Heart right ventricle (tissue), 16 donors: ENCODE results near the gene TRAPPC14. TPM values are rescaled to one million over a fixed set of nuclear protein-coding genes. Genes with fewer than 3 reads are reported as not detected.

ENCODE experiments used
- ATAC-seq, 8 donors: fragments of 200-7000 bp; cut with Tn5 transposase; one replicate each; pipeline ENCODE4 v1.9.1; 2020; ENCODE audit warnings: mild to moderate bottlenecking in 8 of 8, moderate library complexity in 8 of 8, moderate number of reproducible peaks in 1 of 8
- DNase-seq, 2 donors: peaks; one replicate each; pipeline ENCODE4 v3.0.0-alpha.2; 2020
- H3K27ac ChIP-seq, 10 donors: fragments of 200-600 bp; sonication (generic) in 2 of 10; one replicate each; pipeline versions ENCODE4 v1.5.0 to v1.8.0; 2020 to 2022; ENCODE audit warnings: mild to moderate bottlenecking in 3 of 10
- H3K27me3 ChIP-seq, 7 donors: fragments of 200-600 bp; one replicate each; pipeline ENCODE4 v1.8.0; 2021 to 2022; ENCODE audit warnings: mild to moderate bottlenecking in 2 of 7
- H3K36me3 ChIP-seq, 9 donors: fragments of 200-600 bp; sonication (generic) in 1 of 9; one replicate each; pipeline versions ENCODE4 v1.5.0 to v1.8.0; 2020 to 2022; ENCODE audit warnings: mild to moderate bottlenecking in 2 of 9
- H3K4me1 ChIP-seq, 9 donors: fragments of 200-600 bp; sonication (generic) in 1 of 9; one replicate each; pipeline versions ENCODE4 v1.5.0 to v1.8.0; 2020 to 2022; ENCODE audit warnings: mild to moderate bottlenecking in 4 of 9
- H3K4me3 ChIP-seq, 10 donors: fragments of 200-600 bp; sonication (generic) in 2 of 10; one replicate each; pipeline versions ENCODE4 v1.5.0 to v1.8.0; 2020 to 2022; ENCODE audit warnings: mild to moderate bottlenecking in 7 of 10, moderate library complexity in 2 of 10
- H3K9me3 ChIP-seq, 11 donors: fragments of 200-600 bp in 10 of 11; sonication (generic) in 2 of 11; one replicate each; pipeline versions ENCODE4 v1.5.0 to v1.8.0; 2013 to 2022; ENCODE audit warnings: mild to moderate bottlenecking in 2 of 11, control low read depth in 1 of 11, moderate library complexity in 1 of 11
- CTCF ChIP-seq, 9 donors: fragments of 200-600 bp; sonication (generic) in 2 of 9; IDR thresholded peaks; one replicate each; pipeline versions ENCODE4 v1.5.0 to v1.8.0; 2021 to 2022; ENCODE audit warnings: antibody characterized with exemption in 9 of 9, mild to moderate bottlenecking in 5 of 9, moderate library complexity in 1 of 9
- WGBS, 2 donors: extraction: QIAGEN DNeasy Blood & Tissue Kit; methylation state at CpG; one replicate each; pipeline ENCODE4 v1.1.7; 2013; ENCODE audit warnings: inconsistent platforms in 1 of 2; 5-methylcytosine and 5-hydroxymethylcytosine counted together
- intact Hi-C, 10 donors: fragments of 100-400 bp; cut with DNase I; formaldehyde crosslinking; loops; one replicate each; pipeline versions ENCODE4 v1.11.1 to v1.14.2; 2022
- polyA plus RNA-seq, 2 donors: library from polyadenylated mRNA; stranded (reverse); fragments of 200-250 nt; gene quantifications; one replicate each; pipeline ENCODE4 v1.2.3, GENCODE V29; 2013
- total RNA-seq, 10 donors: library from RNA; stranded (reverse); fragmentation: NEBNext Ultra II Directional in 3 of 10; extraction: Animal tissue kit (Norgen Biotek cat#: 25700) in 3 of 10; gene quantifications; one replicate each; pipeline versions ENCODE4 v1.2.1 to v1.2.4, GENCODE V29; 2021 to 2023
- donor health status: Arrhythmogenic right ventricular cardiomyopathy.
- donor health status: ischemic (EF 13 %, LVEDD 7.1; RV severe dilation, severe dysfunction).
- donor health status: healthy with polysubstance abuse.
- donor health status: DM: no; HTN: yes; CAD: no.
- donor health status: DM: no; HTN: no; CAD: no.
- donor health status: ischemic (EF 25% LVEDD 6.9; RV normal size, moderate dysfunction).
- donor health status: ischemic (EF 25% LVEDD 5.7; RV mildly dilated, moderate dysfunction).
- donor health status: healthy.
- donor health status: DM: yes; HTN: yes; CAD: no.
- donor health status: Ischemic cardiomyopathy.
- donor health status: ischemic (EF 35%, LVEDD 5.7; RV mildly dilated, moderate dysfunction).
- donor health status: nonischemic (EF 11% LVEDD 7.7; RV severe dilation, severe dysfunction).
- donor health status: DM: yes; HTN: yes; CAD: no.
- donor health status: PGD.
- donor health status: ischemic (EF 29% LVEDD 5.4; RV normal size, mild dysfunction).
- donor health status: nonischemic (EF 23%, LVEDD 6.1; RV moderate dilation, normal function).

TRAPPC14 gene
- total and polyA plus RNA-seq, 12 donors: 3.9 to 17.5 (median 7.7) TPM

- no peaks in the 10 kb centered on the region for H3K27me3 ChIP-seq
- H3K4me3 ChIP-seq: no peak overlapping the region
- ATAC-seq: no peak
- no peak for TF ChIP-seq CTCF (IDR thresholded peaks at IDR 0.05)
- no peak for DNase-seq
- 93 to 96% methylated on average over 7 of the region's 7 CpGs for WGBS, 2 donors
- intact Hi-C loops: no loop called here
- no peaks in the 10 kb centered on the region for H3K4me1 ChIP-seq
- peaks cover 0 to 91% (median 23%) of the 10 kb centered on the region in 9 donors for H3K36me3 ChIP-seq
- no peaks in the 10 kb centered on the region for H3K9me3 ChIP-seq
- no peak overlapping the region for H3K27ac ChIP-seq
These were observed 47.4 kb downstream of the TRAPPC14 start for GRCh38 chr7:100111156-100111555.

DNA sequence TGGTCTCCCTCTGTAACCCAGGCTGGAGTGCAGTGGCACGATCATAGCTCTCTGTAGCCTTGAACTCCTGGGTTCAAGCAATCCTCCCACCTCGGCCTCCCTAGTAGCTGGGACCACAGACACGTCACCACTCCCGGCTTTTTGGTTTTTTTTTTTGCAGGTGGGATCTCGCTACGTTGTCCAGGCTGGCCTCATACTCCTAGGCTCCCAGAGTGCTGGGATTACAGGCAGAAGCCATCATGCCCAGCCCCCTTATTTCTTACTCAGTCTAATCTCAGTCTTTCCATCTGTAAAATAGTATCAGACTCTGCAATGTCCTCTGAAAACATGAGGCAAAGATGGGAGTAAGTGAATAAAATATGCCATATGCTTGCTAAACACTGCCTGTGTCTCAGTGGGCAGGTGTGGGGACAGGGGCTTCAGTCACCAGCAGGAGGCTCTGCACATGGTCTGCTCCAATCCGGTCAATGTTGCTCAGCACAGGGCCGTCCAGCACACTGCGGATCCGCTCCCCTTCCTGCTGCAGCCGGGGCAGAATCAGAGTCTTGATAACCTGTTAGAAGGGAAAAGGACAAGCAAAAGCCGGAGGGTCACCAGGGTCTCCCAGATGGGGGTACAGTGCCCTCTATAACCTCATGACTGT, 48.9 kb downstream of the TRAPPC14 start:
- no peak for ATAC-seq
- no peak for DNase-seq
- Histone ChIP-seq H3K4me3 (no peak overlapping the region), H3K27me3 (no peaks in the 10 kb centered on the region), H3K9me3 (no peaks in the 10 kb centered on the region), H3K4me1 (no peaks in the 10 kb centered on the region), H3K27ac (no peak overlapping the region), H3K36me3 (peaks cover 0 to 99% (median 35%) of the 10 kb centered on the region in 9 donors)
- intact Hi-C loops: no loop called here
- no peak for TF ChIP-seq CTCF (IDR thresholded peaks at IDR 0.05)
- WGBS, 2 donors: 85 to 87% methylated on average over 12 of the region's 12 CpGs

GRCh38 chr7:100107890-100108289, 50.6 kb downstream of the TRAPPC14 start:
- intact Hi-C loops: no loop called here
- no peak overlapping the region for H3K4me3 ChIP-seq
- WGBS, 2 donors: 71 to 77% methylated on average over 11 of the region's 11 CpGs
- no peaks in the 10 kb centered on the region for H3K4me1 ChIP-seq
- peaks cover 0 to 100% (median 41%) of the 10 kb centered on the region in 9 donors for H3K36me3 ChIP-seq
- DNase-seq: no peak
- H3K27ac ChIP-seq: no peak overlapping the region
- no peak for TF ChIP-seq CTCF (IDR thresholded peaks at IDR 0.05)
- no peaks in the 10 kb centered on the region for H3K27me3 ChIP-seq
- ATAC-seq: no peak
- no peaks in the 10 kb centered on the region for H3K9me3 ChIP-seq

- Histone ChIP-seq H3K9me3 (no peaks in the 10 kb centered on the region), H3K27me3 (no peaks in the 10 kb centered on the region), H3K4me3 (no peak overlapping the region), H3K27ac (no peak overlapping the region), H3K36me3 (peaks cover 0 to 96% (median 36%) of the 10 kb centered on the region in 9 donors), H3K4me1 (peaks cover 0 to 6% (median 4%) of the 10 kb centered on the region in 9 donors)
- ATAC-seq: no peak
- DNase-seq: no peak
- TF ChIP-seq CTCF (IDR thresholded peaks at IDR 0.05): no peak
- intact Hi-C loops: no loop called here
- WGBS, 2 donors: 82 to 85% methylated on average over 25 of the region's 25 CpGs
These were observed 51.3 kb downstream of the TRAPPC14 start for GRCh38 chr7:100107125-100107737.
